Ishikawa (cell line): ENCODE results near the gene ADGRG4.

Experiments
- CEBPB ChIP-seq: IDR thresholded peaks from 2 replicates; pipeline ENCODE4 v1.6.1; 2012
- RAD21 ChIP-seq: IDR thresholded peaks from 2 replicates; pipeline ENCODE4 v1.6.1; 2012; ENCODE audit warnings: low read depth
- TCF12 ChIP-seq: IDR thresholded peaks from 2 replicates; pipeline ENCODE4 v1.6.1; 2012; ENCODE audit warnings: low read depth
- USF1 ChIP-seq: IDR thresholded peaks from 2 replicates; pipeline ENCODE4 v1.6.1; 2012

- TF ChIP-seq TCF12: no peak
- TF ChIP-seq RAD21: peak; percentile 63
- no peak for TF ChIP-seq CEBPB
- no peak for TF ChIP-seq USF1
These were observed 32.4 kb upstream of the ADGRG4 start for GRCh38 chrX:136268051-136269048.
